HG03354 (cell line): ENCODE data around the gene MDH1B.
A peak's percentile ranks its signal among the peaks of the same experiment; 100 is the strongest.
"Not testable (repeated sequence)": the region's sequence is repeated elsewhere in the genome, so short reads cannot be mapped to it uniquely, and the experiment has no call there.

Source experiments
- ATAC-seq: cut with Tn5 transposase; IDR thresholded peaks from one replicate; pipeline ENCODE4 v1.9.1; 2021; ENCODE audit warnings: mild to moderate bottlenecking; ENCODE audit not compliant: unreplicated experiment, poor library complexity, severe bottlenecking

MDH1B gene

GRCh38 chr2:206776432-206776831 lies 11.3 kb upstream of the MDH1B start:
- no peak for ATAC-seq

GRCh38 chr2:206774871-206775270 lies 9.7 kb upstream of the MDH1B start:
- no peak for ATAC-seq

GRCh38 chr2:206766057-206766930 lies 1.2 kb upstream of the MDH1B start:
- no peak for ATAC-seq

- no peak for ATAC-seq
Observed at GRCh38 chr2:206764673-206765241, 371 bp downstream of the MDH1B start.

GRCh38 chr2:206756816-206757215 lies 8.3 kb downstream of the MDH1B start:
- ATAC-seq: no peak

- no peak for ATAC-seq
Observed at GRCh38 chr2:206740800-206741199, 24.3 kb downstream of the MDH1B start.

- ATAC-seq: no peak
Observed at GRCh38 chr2:206739271-206739670, 25.9 kb downstream of the MDH1B start.

GRCh38 chr2:206736935-206737334 lies 28.2 kb downstream of the MDH1B start:
- ATAC-seq: no peak

- no peak for ATAC-seq
Observed at GRCh38 chr2:206733341-206733740, 31.8 kb downstream of the MDH1B start.

GRCh38 chr2:206728277-206729199 lies 36.6 kb downstream of the MDH1B start:
- no peak for ATAC-seq

- no peak for ATAC-seq
Observed at GRCh38 chr2:206727287-206727686, 37.8 kb downstream of the MDH1B start.

- no peak for ATAC-seq
Observed at GRCh38 chr2:206723288-206723687, 41.8 kb downstream of the MDH1B start.

- peak; percentile 80 for ATAC-seq
Observed at GRCh38 chr2:206721256-206721920, 43.7 kb downstream of the MDH1B start.

- ATAC-seq: peak; percentile 41
Observed at GRCh38 chr2:206718296-206718695, 46.8 kb downstream of the MDH1B start, which contains the start of gene DYTN. Gene DYTN, minus strand, starts transcription at chr2:206718396. Its CDS starts 117 bp downstream, at chr2:206718279.

GRCh38 chr2:206716623-206717022 lies 48.5 kb downstream of the MDH1B start:
- ATAC-seq: no peak

GRCh38 chr2:206715183-206715582 lies 49.9 kb downstream of the MDH1B start:
- not testable (repeated sequence) for ATAC-seq

GRCh38 chr2:206713746-206714145 lies 51.4 kb downstream of the MDH1B start:
- peak; percentile 59 for ATAC-seq

GRCh38 chr2:206708286-206708685 lies 56.8 kb downstream of the MDH1B start:
- no peak for ATAC-seq

- no peak for ATAC-seq
Observed at GRCh38 chr2:206707164-206707701, 57.9 kb downstream of the MDH1B start.
